GM18517 (cell line): ENCODE results near the gene ANKRD11.

ENCODE experiments used
- ATAC-seq: cut with Tn5 transposase; IDR thresholded peaks from one replicate; pipeline ENCODE4 v1.9.1; 2021; ENCODE audit warnings: mild to moderate bottlenecking, moderate library complexity; ENCODE audit not compliant: unreplicated experiment

ANKRD11 gene

GRCh38 chr16:89507214-89507833, 17.0 kb upstream of the ANKRD11 start:
- ATAC-seq: no peak

DNA sequence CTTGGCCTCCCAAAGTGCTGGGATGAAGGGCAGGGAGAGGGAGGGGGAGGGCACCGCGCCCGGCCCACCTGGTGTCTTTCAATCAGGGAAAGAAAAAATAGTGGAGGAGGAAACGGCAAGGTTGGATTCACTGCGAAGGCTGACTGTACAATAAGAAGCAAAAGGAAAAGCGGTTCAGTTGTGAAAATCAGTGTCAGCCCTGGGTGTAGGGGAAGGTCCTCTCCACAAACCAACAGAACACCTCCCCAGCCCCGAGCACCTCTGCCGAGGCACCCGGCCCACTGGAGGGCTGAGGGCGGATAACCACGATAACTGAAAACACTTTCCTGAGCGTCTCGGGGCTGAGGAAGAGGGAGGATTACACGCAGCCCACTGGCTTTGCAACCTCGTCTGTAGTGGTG, 16.4 kb upstream of the ANKRD11 start:
- ATAC-seq: no peak

GRCh38 chr16:89506113-89506504, 15.7 kb upstream of the ANKRD11 start:
- ATAC-seq: no peak

DNA sequence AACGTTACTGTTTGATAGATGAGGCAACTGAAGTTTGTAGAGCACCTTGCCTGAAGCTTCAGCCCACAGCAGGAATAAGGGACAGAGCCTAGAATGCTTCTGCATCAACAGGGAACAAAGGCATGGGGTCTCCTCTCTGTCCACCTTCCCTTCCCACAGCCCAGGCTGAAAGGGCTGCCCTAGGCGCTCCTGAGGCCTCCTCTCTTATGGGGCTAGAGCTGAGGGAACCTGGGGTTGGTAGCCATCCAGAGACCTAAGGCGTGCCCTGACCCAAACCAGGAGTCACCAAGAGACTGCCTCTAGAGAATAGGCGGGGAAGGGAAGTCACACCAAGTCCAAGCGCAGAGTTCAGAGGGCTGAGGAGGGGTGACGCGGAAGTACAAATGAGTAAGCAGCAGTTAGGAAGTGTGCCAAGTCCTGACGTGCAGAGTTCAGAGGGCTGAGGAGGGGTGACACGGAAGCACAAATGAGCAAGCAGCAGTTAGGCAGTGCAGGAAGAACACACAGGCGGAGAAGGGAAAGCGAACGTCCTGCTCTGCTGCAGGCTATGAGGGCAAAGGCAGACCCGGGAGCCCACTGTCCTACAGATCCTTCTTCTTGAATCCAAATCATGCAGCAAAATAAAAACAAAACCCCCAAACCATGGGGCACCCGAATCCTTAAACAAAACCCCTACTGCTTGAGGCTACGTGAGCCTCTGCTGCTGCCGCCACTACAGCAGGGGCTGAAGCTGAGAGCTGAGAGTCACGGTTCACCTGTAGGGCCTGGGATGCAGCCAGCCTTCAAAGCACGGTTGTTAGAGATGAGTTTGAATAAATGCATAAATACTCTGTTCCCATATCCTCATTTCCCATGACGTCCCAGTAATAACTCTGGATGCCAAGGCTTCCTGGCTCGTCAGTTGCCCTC, 15.1 kb upstream of the ANKRD11 start:
- peak; percentile 44 for ATAC-seq

- ATAC-seq: no peak
Measured at GRCh38 chr16:89504091-89504490, 13.7 kb upstream of the ANKRD11 start.

DNA sequence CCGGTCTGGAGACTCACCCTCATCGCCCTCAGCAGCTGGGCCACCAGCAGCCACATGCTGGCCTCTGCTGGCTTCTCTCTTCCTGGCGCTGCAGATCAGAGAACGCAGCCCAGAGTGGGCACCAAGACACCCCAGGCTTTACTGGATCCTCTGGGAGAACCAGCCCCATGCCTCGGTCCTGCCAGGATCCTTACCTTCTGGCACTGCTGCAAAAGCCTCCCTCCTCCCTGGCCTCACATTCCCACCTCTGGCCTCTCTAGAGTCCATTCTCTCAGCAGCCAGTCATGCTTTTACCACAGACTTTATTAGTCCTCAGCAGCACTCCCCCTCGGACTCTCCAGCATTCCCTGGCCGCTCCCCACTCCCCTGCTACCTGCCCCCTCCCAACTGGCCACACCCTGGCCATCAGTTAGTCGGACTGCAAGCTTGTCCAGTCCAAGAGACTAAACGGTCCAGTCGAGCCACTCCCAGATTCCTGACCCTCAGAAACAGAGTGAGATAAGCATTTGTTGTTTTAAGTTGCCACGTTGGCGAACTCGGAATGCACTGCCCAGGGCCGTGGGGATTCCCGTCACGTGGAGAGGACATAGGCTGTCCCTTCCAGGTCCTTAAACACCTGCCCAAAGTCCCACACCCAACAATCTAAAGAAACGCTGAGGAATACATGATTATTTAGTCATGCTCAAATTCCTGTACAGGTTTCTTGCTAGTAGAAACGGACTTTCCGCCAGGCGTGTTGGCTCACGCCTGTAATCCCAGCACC, 11.9 kb upstream of the ANKRD11 start:
- no peak for ATAC-seq

- ATAC-seq: no peak
Measured at GRCh38 chr16:89499767-89500166, 9.4 kb upstream of the ANKRD11 start.

- no peak for ATAC-seq
Measured at GRCh38 chr16:89498839-89499238, 8.5 kb upstream of the ANKRD11 start.

GRCh38 chr16:89495121-89495520, 4.8 kb upstream of the ANKRD11 start:
- ATAC-seq: no peak

- ATAC-seq: no peak
Measured at GRCh38 chr16:89493776-89494175, 3.4 kb upstream of the ANKRD11 start.

DNA sequence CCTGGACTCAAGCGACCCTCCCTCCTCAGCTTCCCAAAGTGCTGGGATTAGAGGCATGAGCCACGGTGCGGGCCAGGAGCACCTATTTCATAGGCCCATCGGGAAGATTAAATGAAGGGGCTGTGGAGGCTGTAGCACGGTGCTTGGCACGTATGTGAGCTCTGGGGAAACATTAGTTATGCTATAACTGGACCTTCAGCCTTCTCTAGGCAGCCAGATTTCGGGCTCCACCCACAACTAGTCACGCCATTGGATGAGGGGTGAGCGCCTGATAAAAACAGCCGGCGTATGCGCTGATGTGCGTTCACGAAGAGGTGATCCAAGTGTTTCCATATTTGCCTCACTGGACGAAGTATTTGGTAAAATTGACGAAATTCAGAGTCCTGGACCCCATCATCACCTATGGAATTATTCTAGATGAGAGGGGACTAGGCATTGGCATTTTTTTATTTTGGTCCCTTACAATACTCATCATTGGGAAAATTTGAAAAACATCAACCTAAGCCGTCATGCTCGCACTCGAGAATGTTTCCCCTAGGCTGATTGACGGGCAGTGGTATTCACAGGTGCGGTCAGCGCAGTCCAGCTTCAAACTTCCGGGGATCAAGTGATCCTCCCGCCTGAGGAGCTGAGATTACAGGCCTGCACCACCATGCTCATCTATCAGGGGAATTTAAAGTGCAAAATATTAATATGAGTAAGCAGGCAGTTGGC, 1.8 kb upstream of the ANKRD11 start:
- no peak for ATAC-seq

DNA sequence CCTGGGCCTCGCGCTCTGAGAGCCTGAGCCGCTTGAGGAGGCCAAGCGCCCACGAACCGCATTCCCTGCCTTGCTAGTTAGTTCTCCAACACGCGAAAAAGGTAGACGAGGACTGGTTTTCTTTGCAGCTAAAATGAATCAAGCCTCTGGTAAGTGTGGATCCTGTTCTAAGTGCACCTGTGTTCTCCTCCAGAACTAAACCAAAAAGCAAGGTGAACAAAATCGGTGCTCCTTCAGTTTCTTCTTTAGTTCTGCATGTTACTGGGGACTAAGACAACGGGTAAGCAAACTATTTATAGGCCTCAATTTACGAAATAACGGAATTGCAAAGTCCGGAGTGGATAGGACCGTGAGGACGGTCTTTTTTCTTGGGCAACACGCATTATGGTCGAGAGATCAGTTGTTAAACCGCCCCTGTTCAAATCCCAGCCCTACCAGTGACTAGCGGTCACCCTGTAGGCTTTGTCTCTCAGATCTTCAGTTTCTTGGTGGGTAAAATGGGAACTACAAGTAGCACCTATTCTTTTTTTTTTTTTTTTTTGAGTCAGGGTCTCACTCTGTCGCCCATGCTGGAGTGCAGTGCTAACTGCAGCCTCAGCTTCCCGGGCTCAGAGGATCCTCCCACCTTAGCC, 993 bp upstream of the ANKRD11 start:
- no peak for ATAC-seq

GRCh38 chr16:89489898-89490438, 393 bp downstream of the ANKRD11 start:
- ATAC-seq: no peak

DNA sequence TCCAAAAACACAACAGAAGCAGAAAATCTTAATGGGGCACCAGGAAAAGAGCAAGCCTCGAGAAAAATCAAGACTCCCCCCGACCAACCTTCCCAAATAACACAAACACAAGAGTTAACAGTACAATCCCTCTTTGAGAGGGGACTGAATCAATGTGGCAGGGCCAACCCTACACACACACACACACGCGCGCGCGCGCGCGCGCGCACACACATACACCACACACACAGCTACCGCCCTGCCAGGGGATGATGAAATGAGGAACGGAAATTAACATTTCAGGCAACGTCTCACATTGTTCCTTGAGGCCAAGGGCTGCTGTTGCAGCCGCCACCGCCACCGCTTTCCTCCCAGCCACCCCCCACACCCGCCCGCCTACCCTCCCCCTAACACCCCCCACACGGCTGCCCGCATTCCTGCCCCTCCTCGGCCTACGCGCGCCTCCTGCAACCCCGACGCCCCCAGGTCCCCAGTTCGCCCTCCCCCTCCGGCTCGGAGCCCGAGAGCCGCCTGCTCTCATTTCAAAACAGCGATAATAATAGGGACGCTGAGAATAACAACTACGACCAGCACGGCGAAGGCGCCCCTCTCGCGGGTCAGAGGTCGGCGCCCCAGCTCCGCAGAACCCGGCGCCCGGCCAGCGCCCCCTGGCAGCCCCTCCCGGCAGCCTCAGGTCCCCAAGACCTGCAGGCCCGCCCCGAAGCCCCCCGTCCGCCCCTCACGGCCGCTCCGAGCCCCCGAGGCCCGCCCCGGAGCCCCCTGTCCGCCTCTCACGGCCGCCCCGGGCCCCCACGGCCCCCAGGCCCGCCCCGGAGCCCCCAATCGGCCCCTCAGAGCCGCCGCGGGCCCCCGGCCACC, 1.1 kb downstream of the ANKRD11 start:
- ATAC-seq: peak; percentile 20

GRCh38 chr16:89485701-89486246, 4.6 kb downstream of the ANKRD11 start:
- no peak for ATAC-seq

GRCh38 chr16:89484923-89485679, 5.3 kb downstream of the ANKRD11 start:
- ATAC-seq: no peak

DNA sequence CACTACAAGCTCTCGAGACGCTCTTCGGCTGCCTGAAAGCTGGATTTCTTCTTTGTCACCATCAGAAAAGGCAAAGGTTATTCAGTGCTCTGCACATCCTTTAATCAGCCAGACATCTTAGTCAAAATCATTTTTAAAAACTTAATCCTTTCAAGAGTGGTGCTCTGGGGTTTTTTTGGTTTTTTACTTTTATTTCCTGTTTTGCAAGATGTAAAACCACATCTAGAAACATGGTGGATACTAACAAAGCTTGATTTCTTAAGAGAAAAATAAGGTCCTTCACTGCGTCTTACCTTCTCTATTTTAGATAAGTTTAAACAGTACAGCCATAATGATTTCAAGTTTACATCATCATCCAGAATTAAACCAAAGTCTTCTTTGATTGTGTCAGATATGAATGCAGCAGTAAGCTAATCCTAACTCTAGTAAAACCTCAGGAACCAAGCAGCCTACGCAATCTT, 6.3 kb downstream of the ANKRD11 start:
- no peak for ATAC-seq

DNA sequence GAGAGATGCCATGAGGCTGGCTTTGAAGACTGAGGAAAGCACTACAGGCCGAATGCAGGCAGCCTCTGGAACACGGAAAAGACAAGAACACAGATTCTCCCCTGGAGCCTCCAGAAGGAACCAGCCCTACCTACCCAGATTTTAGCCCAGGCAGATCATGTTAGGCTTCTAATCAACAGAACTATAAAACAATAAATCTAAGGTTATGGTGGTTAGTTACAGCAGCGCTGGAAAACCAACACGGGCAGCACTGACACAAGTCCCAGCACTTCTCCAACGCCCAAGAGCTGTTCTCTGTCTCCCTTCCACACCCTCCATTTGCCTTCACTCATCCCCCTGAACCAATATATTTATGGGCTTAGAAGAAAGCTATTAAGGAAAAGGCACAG, 7.5 kb downstream of the ANKRD11 start:
- ATAC-seq: no peak
